Measurements from ENCODE around the gene BLM.

BLM gene

GRCh38 chr15:90769375-90769774 is 52.2 kb downstream of the BLM start:
- Mint-ChIP-seq H3K36me3 (ENCODE audit: low read depth) (peaks cover 47% of the 10 kb centered on the region), H3K9me3 (no peaks in the 10 kb centered on the region), H3K27me3 (ENCODE audit: low read depth) (no peaks in the 10 kb centered on the region), H3K4me3 (no peak overlapping the region), H3K27ac (no peak overlapping the region), H3K4me1 (ENCODE audit: low read depth) (peaks cover 8% of the 10 kb centered on the region)

GRCh38 chr15:90773485-90773884 is 56.3 kb downstream of the BLM start:
- no peak overlapping the region for H3K27ac Mint-ChIP-seq
- no peaks in the 10 kb centered on the region for H3K27me3 Mint-ChIP-seq (ENCODE audit: low read depth)
- H3K4me1 Mint-ChIP-seq (ENCODE audit: low read depth): peaks cover 11% of the 10 kb centered on the region
- H3K4me3 Mint-ChIP-seq: no peak overlapping the region
- H3K9me3 Mint-ChIP-seq: no peaks in the 10 kb centered on the region
- peaks cover 54% of the 10 kb centered on the region for H3K36me3 Mint-ChIP-seq (ENCODE audit: low read depth)

- no peaks in the 10 kb centered on the region for H3K9me3 Mint-ChIP-seq
- H3K4me1 Mint-ChIP-seq (ENCODE audit: low read depth): peaks cover 17% of the 10 kb centered on the region
- peak overlapping the region; percentile 70 for H3K27ac Mint-ChIP-seq
- no peak overlapping the region for H3K4me3 Mint-ChIP-seq
- H3K27me3 Mint-ChIP-seq (ENCODE audit: low read depth): no peaks in the 10 kb centered on the region
- H3K36me3 Mint-ChIP-seq (ENCODE audit: low read depth): peaks cover 56% of the 10 kb centered on the region
These were observed 57.8 kb downstream of the BLM start for GRCh38 chr15:90774731-90775514.

GRCh38 chr15:90780916-90781315 is 63.8 kb downstream of the BLM start:
- peak overlapping the region; percentile 64 for H3K27ac Mint-ChIP-seq
- H3K27me3 Mint-ChIP-seq (ENCODE audit: low read depth): no peaks in the 10 kb centered on the region
- peaks cover 55% of the 10 kb centered on the region for H3K36me3 Mint-ChIP-seq (ENCODE audit: low read depth)
- peak overlapping the region; percentile 12 for H3K4me3 Mint-ChIP-seq
- H3K4me1 Mint-ChIP-seq (ENCODE audit: low read depth): peaks cover 25% of the 10 kb centered on the region
- no peaks in the 10 kb centered on the region for H3K9me3 Mint-ChIP-seq

GRCh38 chr15:90782442-90782841 is 65.3 kb downstream of the BLM start:
- Mint-ChIP-seq H3K27me3 (ENCODE audit: low read depth) (no peaks in the 10 kb centered on the region), H3K4me1 (ENCODE audit: low read depth) (peaks cover 25% of the 10 kb centered on the region), H3K9me3 (no peaks in the 10 kb centered on the region), H3K4me3 (no peak overlapping the region), H3K27ac (peak overlapping the region; percentile 26), H3K36me3 (ENCODE audit: low read depth) (peaks cover 50% of the 10 kb centered on the region)

- peaks cover 15% of the 10 kb centered on the region for H3K4me1 Mint-ChIP-seq (ENCODE audit: low read depth)
- H3K36me3 Mint-ChIP-seq (ENCODE audit: low read depth): peaks cover 40% of the 10 kb centered on the region
- no peaks in the 10 kb centered on the region for H3K27me3 Mint-ChIP-seq (ENCODE audit: low read depth)
- H3K9me3 Mint-ChIP-seq: no peaks in the 10 kb centered on the region
- H3K27ac Mint-ChIP-seq: peak overlapping the region; percentile 31
- no peak overlapping the region for H3K4me3 Mint-ChIP-seq
These were observed 70.7 kb downstream of the BLM start for GRCh38 chr15:90787881-90788280.

GRCh38 chr15:90789462-90789861 is 72.3 kb downstream of the BLM start:
- H3K9me3 Mint-ChIP-seq: no peaks in the 10 kb centered on the region
- H3K36me3 Mint-ChIP-seq (ENCODE audit: low read depth): peaks cover 47% of the 10 kb centered on the region
- no peak overlapping the region for H3K4me3 Mint-ChIP-seq
- H3K4me1 Mint-ChIP-seq (ENCODE audit: low read depth): peaks cover 22% of the 10 kb centered on the region
- H3K27ac Mint-ChIP-seq: peak overlapping the region; percentile 26
- H3K27me3 Mint-ChIP-seq (ENCODE audit: low read depth): no peaks in the 10 kb centered on the region

GRCh38 chr15:90790057-90790456 is 72.9 kb downstream of the BLM start:
- Mint-ChIP-seq H3K36me3 (ENCODE audit: low read depth) (peaks cover 47% of the 10 kb centered on the region), H3K4me3 (no peak overlapping the region), H3K4me1 (ENCODE audit: low read depth) (peaks cover 19% of the 10 kb centered on the region), H3K27me3 (ENCODE audit: low read depth) (no peaks in the 10 kb centered on the region), H3K27ac (peak overlapping the region; percentile 26), H3K9me3 (no peaks in the 10 kb centered on the region)

GRCh38 chr15:90790561-90790960 is 73.4 kb downstream of the BLM start:
- Mint-ChIP-seq H3K9me3 (no peaks in the 10 kb centered on the region), H3K36me3 (ENCODE audit: low read depth) (peaks cover 48% of the 10 kb centered on the region), H3K4me3 (no peak overlapping the region), H3K27ac (no peak overlapping the region), H3K4me1 (ENCODE audit: low read depth) (peaks cover 21% of the 10 kb centered on the region), H3K27me3 (ENCODE audit: low read depth) (no peaks in the 10 kb centered on the region)

- H3K36me3 Mint-ChIP-seq (ENCODE audit: low read depth): peaks cover 62% of the 10 kb centered on the region
- H3K4me3 Mint-ChIP-seq: no peak overlapping the region
- peaks cover 25% of the 10 kb centered on the region for H3K4me1 Mint-ChIP-seq (ENCODE audit: low read depth)
- no peaks in the 10 kb centered on the region for H3K27me3 Mint-ChIP-seq (ENCODE audit: low read depth)
- H3K27ac Mint-ChIP-seq: no peak overlapping the region
- no peaks in the 10 kb centered on the region for H3K9me3 Mint-ChIP-seq
These were observed 77.4 kb downstream of the BLM start for GRCh38 chr15:90794538-90794937.

- Mint-ChIP-seq H3K4me1 (ENCODE audit: low read depth) (peaks cover 32% of the 10 kb centered on the region), H3K36me3 (ENCODE audit: low read depth) (peaks cover 63% of the 10 kb centered on the region), H3K27ac (no peak overlapping the region), H3K9me3 (no peaks in the 10 kb centered on the region), H3K4me3 (no peak overlapping the region), H3K27me3 (ENCODE audit: low read depth) (no peaks in the 10 kb centered on the region)
These were observed 82.6 kb downstream of the BLM start for GRCh38 chr15:90799639-90800170.

- Mint-ChIP-seq H3K36me3 (ENCODE audit: low read depth) (peaks cover 48% of the 10 kb centered on the region), H3K9me3 (no peaks in the 10 kb centered on the region), H3K27me3 (ENCODE audit: low read depth) (no peaks in the 10 kb centered on the region), H3K4me3 (no peak overlapping the region), H3K4me1 (ENCODE audit: low read depth) (peaks cover 34% of the 10 kb centered on the region), H3K27ac (no peak overlapping the region)
These were observed 84.7 kb downstream of the BLM start for GRCh38 chr15:90801803-90802202.

GRCh38 chr15:90807074-90807785 is 90.1 kb downstream of the BLM start:
- peaks cover 56% of the 10 kb centered on the region for H3K4me1 Mint-ChIP-seq (ENCODE audit: low read depth)

GRCh38 chr15:90807786-90808086 is 90.6 kb downstream of the BLM start:
- peak overlapping the region; percentile 77 for H3K4me3 Mint-ChIP-seq

More at GRCh38 chr15:90807074-90807785, 90.1 kb downstream of the BLM start:
- no peaks in the 10 kb centered on the region for H3K27me3 Mint-ChIP-seq (ENCODE audit: low read depth)
- H3K27ac Mint-ChIP-seq: peak overlapping the region; percentile 84
- no peaks in the 10 kb centered on the region for H3K9me3 Mint-ChIP-seq
- H3K4me3 Mint-ChIP-seq: peak overlapping the region; percentile 77
- H3K36me3 Mint-ChIP-seq (ENCODE audit: low read depth): peaks cover 58% of the 10 kb centered on the region

More at GRCh38 chr15:90807786-90808086, 90.6 kb downstream of the BLM start:
- no peaks in the 10 kb centered on the region for H3K9me3 Mint-ChIP-seq
- peak overlapping the region; percentile 84 for H3K27ac Mint-ChIP-seq
- peaks cover 59% of the 10 kb centered on the region for H3K4me1 Mint-ChIP-seq (ENCODE audit: low read depth)
- no peaks in the 10 kb centered on the region for H3K27me3 Mint-ChIP-seq (ENCODE audit: low read depth)
- H3K36me3 Mint-ChIP-seq (ENCODE audit: low read depth): peaks cover 61% of the 10 kb centered on the region

Measured in T-helper 1 cell treated with Interleukin-12 subunit alpha and Interleukin-12 subunit beta and Interleukin-4 antibody, amounts not matched to agents 30 μg/mL and 1 μg/mL, for 36 hours (primary cell).